Esophagus squamous epithelium (tissue), 4 donors: ENCODE results near the gene GOLGA5.
A peak's percentile ranks its signal among the peaks of the same experiment; 100 is the strongest.

Source experiments
- CTCF ChIP-seq, 6 experiments: fragments of 450-650 bp in 4 of 6; fragments of 200-600 bp in 2 of 6; sonication (generic) in 2 of 6; IDR thresholded peaks; one replicate each; pipeline ENCODE4 v1.5.1; 2016 to 2019; ENCODE audit warnings: antibody characterized with exemption in 6 of 6, mild to moderate bottlenecking in 4 of 6, moderate library complexity in 4 of 6
- POLR2A ChIP-seq, 4 donors: fragments of 450-650 bp; IDR thresholded peaks; one replicate each; pipeline ENCODE4 v1.6.1; 2017; ENCODE audit warnings: antibody characterized with exemption in 4 of 4, mild to moderate bottlenecking in 4 of 4, moderate library complexity in 3 of 4

GRCh38 chr14:92793709-92794546, at the start of gene GOLGA5:
- TF ChIP-seq CTCF (IDR thresholded peaks at IDR 0.05) (peak in 4 of 6 experiments; percentile 5 to 46 (median 34)), POLR2A (IDR thresholded peaks at IDR 0.05) (peak in 3 of 4 donors; percentile 36 to 81 (median 69))
